HL-60 (cell line): Measurements from ENCODE around the gene RPGRIP1.

Experiments used
- GABPA ChIP-seq: IDR thresholded peaks from 2 replicates; pipeline ENCODE4 v1.6.1; 2012; ENCODE audit warnings: low read depth
- POLR2AphosphoS5 ChIP-seq: IDR thresholded peaks from 2 replicates; pipeline ENCODE4 v1.6.1; 2012; ENCODE audit warnings: low read depth
- SPI1 ChIP-seq: IDR thresholded peaks from 2 replicates; pipeline ENCODE4 v1.6.1; 2012; ENCODE audit warnings: low read depth, mild to moderate bottlenecking, borderline replicate concordance
- TF ChIP-seq, protein P1 (sequence below): IDR thresholded peaks from one replicate; pipeline ENCODE4 v1.5.1; 2011; ENCODE audit warnings: low read length, control low read depth, inconsistent platforms; ENCODE audit not compliant: insufficient read depth
- TF ChIP-seq, protein P2 (sequence below): IDR thresholded peaks from 2 replicates; pipeline ENCODE4 v1.6.1; 2012; ENCODE audit warnings: low read depth; ENCODE audit not compliant: insufficient replicate concordance

DNA sequence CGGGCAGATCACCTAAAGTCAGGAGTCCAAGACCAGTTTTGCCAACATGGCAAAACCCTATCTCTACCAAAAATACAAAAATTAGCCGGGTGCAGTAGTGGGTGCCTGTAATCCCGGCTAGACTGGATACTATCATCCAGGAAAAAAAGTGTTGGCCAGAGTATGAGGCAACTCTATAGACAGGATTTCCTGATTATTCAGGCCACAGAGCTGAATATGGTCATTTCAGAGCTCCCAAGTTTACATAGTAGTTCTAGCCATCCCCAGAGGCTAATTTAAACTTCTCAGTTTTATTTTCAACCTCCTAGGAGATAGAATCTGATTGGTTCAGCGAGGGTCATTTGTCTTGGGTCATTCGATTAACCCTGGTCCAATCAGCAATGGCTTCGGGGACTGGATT, 7.3 kb downstream of the RPGRIP1 start:
- TF ChIP-seq, protein P1, sequence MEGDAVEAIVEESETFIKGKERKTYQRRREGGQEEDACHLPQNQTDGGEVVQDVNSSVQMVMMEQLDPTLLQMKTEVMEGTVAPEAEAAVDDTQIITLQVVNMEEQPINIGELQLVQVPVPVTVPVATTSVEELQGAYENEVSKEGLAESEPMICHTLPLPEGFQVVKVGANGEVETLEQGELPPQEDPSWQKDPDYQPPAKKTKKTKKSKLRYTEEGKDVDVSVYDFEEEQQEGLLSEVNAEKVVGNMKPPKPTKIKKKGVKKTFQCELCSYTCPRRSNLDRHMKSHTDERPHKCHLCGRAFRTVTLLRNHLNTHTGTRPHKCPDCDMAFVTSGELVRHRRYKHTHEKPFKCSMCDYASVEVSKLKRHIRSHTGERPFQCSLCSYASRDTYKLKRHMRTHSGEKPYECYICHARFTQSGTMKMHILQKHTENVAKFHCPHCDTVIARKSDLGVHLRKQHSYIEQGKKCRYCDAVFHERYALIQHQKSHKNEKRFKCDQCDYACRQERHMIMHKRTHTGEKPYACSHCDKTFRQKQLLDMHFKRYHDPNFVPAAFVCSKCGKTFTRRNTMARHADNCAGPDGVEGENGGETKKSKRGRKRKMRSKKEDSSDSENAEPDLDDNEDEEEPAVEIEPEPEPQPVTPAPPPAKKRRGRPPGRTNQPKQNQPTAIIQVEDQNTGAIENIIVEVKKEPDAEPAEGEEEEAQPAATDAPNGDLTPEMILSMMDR: no peak
- TF ChIP-seq, protein P2, sequence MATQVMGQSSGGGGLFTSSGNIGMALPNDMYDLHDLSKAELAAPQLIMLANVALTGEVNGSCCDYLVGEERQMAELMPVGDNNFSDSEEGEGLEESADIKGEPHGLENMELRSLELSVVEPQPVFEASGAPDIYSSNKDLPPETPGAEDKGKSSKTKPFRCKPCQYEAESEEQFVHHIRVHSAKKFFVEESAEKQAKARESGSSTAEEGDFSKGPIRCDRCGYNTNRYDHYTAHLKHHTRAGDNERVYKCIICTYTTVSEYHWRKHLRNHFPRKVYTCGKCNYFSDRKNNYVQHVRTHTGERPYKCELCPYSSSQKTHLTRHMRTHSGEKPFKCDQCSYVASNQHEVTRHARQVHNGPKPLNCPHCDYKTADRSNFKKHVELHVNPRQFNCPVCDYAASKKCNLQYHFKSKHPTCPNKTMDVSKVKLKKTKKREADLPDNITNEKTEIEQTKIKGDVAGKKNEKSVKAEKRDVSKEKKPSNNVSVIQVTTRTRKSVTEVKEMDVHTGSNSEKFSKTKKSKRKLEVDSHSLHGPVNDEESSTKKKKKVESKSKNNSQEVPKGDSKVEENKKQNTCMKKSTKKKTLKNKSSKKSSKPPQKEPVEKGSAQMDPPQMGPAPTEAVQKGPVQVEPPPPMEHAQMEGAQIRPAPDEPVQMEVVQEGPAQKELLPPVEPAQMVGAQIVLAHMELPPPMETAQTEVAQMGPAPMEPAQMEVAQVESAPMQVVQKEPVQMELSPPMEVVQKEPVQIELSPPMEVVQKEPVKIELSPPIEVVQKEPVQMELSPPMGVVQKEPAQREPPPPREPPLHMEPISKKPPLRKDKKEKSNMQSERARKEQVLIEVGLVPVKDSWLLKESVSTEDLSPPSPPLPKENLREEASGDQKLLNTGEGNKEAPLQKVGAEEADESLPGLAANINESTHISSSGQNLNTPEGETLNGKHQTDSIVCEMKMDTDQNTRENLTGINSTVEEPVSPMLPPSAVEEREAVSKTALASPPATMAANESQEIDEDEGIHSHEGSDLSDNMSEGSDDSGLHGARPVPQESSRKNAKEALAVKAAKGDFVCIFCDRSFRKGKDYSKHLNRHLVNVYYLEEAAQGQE: no peak
- TF ChIP-seq SPI1: no peak
- no peak for TF ChIP-seq POLR2AphosphoS5
- TF ChIP-seq GABPA: no peak
